Thoracic aorta (tissue), 2 donors: Measurements from ENCODE around the gene EML3. TPM values are rescaled to one million over a fixed set of nuclear protein-coding genes. Genes with fewer than 3 reads are reported as not detected.

Experiments used
- ATAC-seq: fragments of 150-250 bp; one replicate; pipeline ENCODE4 v1.8.0; 2017; ENCODE audit warnings: low read depth; ENCODE audit not compliant: insufficient number of reproducible peaks, low FRiP score
- DNase-seq: peaks from one replicate; pipeline ENCODE4 v3.0.0-alpha.2; 2020; ENCODE audit warnings: low spot score
- H3K27ac ChIP-seq, 2 donors: fragments of 200-600 bp; sonication (generic); 1 replicate in 1 of 2; 2 replicates in 1 of 2; pipeline ENCODE4 v1.5.1; 2016; ENCODE audit warnings: mild to moderate bottlenecking in 2 of 2, moderate library complexity in 2 of 2
- H3K27me3 ChIP-seq: fragments of 200-600 bp; sonication (generic); replicated peaks from 2 replicates; pipeline ENCODE4 v1.6.0; 2016; ENCODE audit warnings: mild to moderate bottlenecking; ENCODE audit not compliant: insufficient read depth
- H3K36me3 ChIP-seq: fragments of 200-600 bp; sonication (generic); one replicate; pipeline ENCODE4 v1.5.1; 2016
- H3K4me1 ChIP-seq, 2 donors: fragments of 200-600 bp; sonication (generic); 1 replicate in 1 of 2; 2 replicates in 1 of 2; pipeline versions ENCODE4 v1.5.1 to v1.6.0; 2016; ENCODE audit warnings: low read depth in 2 of 2, mild to moderate bottlenecking in 1 of 2; ENCODE audit not compliant: control insufficient read depth in 1 of 2
- H3K4me3 ChIP-seq: fragments of 200-600 bp; sonication (generic); 2 replicates; pipeline ENCODE4 v1.5.1; 2016; ENCODE audit warnings: mild to moderate bottlenecking
- H3K9me3 ChIP-seq: fragments of 200-600 bp; sonication (generic); 2 replicates; pipeline ENCODE4 v1.5.1; 2016
- CTCF ChIP-seq: fragments of 200-600 bp; sonication (generic); IDR thresholded peaks from one replicate; pipeline ENCODE4 v1.5.1; 2019; ENCODE audit warnings: antibody characterized with exemption
- total RNA-seq, 2 donors: library from RNA; depleted of rRNA; stranded (reverse); fragments of >200 nt; gene quantifications; one replicate each; pipeline versions ENCODE4 v1.1.0 to v1.2.3, GENCODE V29; 2016

The EML3 gene
- total RNA-seq, 2 donors from 2014 or later, result 106 to 111 TPM

GRCh38 chr11:62608776-62609175 lies 3.8 kb downstream of the EML3 start:
- no peak overlapping the region for H3K27ac ChIP-seq
- peaks cover 28% of the 10 kb centered on the region for H3K36me3 ChIP-seq
- DNase-seq (no peak), ATAC-seq (no peak)
- TF ChIP-seq CTCF, result no peak
- no peak overlapping the region for H3K4me3 ChIP-seq
- peaks cover 11 to 34% of the 10 kb centered on the region in 2 donors for H3K4me1 ChIP-seq
- no peaks in the 10 kb centered on the region for H3K27me3 ChIP-seq
- no peaks in the 10 kb centered on the region for H3K9me3 ChIP-seq

- peaks cover 11 to 36% of the 10 kb centered on the region in 2 donors for H3K4me1 ChIP-seq
- H3K4me3 ChIP-seq, result no peak overlapping the region
- DNase-seq (no peak), ATAC-seq (no peak)
- no peaks in the 10 kb centered on the region for H3K27me3 ChIP-seq
- no peaks in the 10 kb centered on the region for H3K9me3 ChIP-seq
- no peak overlapping the region for H3K27ac ChIP-seq
- no peak for TF ChIP-seq CTCF
- peaks cover 28% of the 10 kb centered on the region for H3K36me3 ChIP-seq
Measured at GRCh38 chr11:62607714-62608113, 4.9 kb downstream of the EML3 start.

- H3K36me3 ChIP-seq, result peaks cover 28% of the 10 kb centered on the region
- no peak overlapping the region for H3K4me3 ChIP-seq
- no peaks in the 10 kb centered on the region for H3K27me3 ChIP-seq
- TF ChIP-seq CTCF, result no peak
- no peak overlapping the region for H3K27ac ChIP-seq
- DNase-seq (no peak), ATAC-seq (no peak)
- no peaks in the 10 kb centered on the region for H3K9me3 ChIP-seq
- H3K4me1 ChIP-seq, result peaks cover 4 to 29% of the 10 kb centered on the region in 2 donors
Measured at GRCh38 chr11:62605902-62606301, 6.7 kb downstream of the EML3 start.

GRCh38 chr11:62605467-62605866 lies 7.1 kb downstream of the EML3 start:
- no peak overlapping the region for H3K27ac ChIP-seq
- no peak for TF ChIP-seq CTCF
- ATAC-seq (no peak), DNase-seq (no peak)
- peaks cover 28% of the 10 kb centered on the region for H3K36me3 ChIP-seq
- peaks cover 1 to 27% of the 10 kb centered on the region in 2 donors for H3K4me1 ChIP-seq
- H3K9me3 ChIP-seq, result no peaks in the 10 kb centered on the region
- no peak overlapping the region for H3K4me3 ChIP-seq
- H3K27me3 ChIP-seq, result no peaks in the 10 kb centered on the region

- H3K36me3 ChIP-seq, result peaks cover 28% of the 10 kb centered on the region
- ATAC-seq (no peak), DNase-seq (no peak)
Measured at GRCh38 chr11:62604460-62605120, 8.0 kb downstream of the EML3 start.

More at GRCh38 chr11:62604460-62605120, 8.0 kb downstream of the EML3 start:
- H3K27me3 ChIP-seq, result no peaks in the 10 kb centered on the region
- no peak overlapping the region for H3K4me3 ChIP-seq
- no peak for TF ChIP-seq CTCF
- H3K4me1 ChIP-seq, result peaks cover 10 to 27% of the 10 kb centered on the region in 2 donors
- no peaks in the 10 kb centered on the region for H3K9me3 ChIP-seq
- H3K27ac ChIP-seq, result peak overlapping the region in 1 of 2 donors; percentile 3
